Activated T-helper 1 cell treated with anti-CD3 and anti-CD28 coated beads, Interleukin-2, amount 50 U/mL, for 16 hours (primary cell): ENCODE measurements around the gene WDR62.
"Not testable (repeated sequence)": the region's sequence is repeated elsewhere in the genome, so short reads cannot be mapped to it uniquely, and the experiment has no call there.

Experiments used
- DNase-seq, 2 donors: peaks; one replicate each; pipeline ENCODE4 v3.0.0-alpha.2; 2020; ENCODE audit warnings: low read depth in 1 of 2, low spot score in 1 of 2

Gene WDR62

GRCh38 chr19:36032251-36033104 lies 22.2 kb upstream of the WDR62 start, which contains the start of gene CLIP3:
TSS of gene CLIP3 (minus strand) at chr19:36032873. CDS start at chr19:36032357, 516 bp downstream.
- DNase-seq, result peak in 1 of 2 donors; percentile 33

- no peak for DNase-seq
Measured at GRCh38 chr19:36040495-36040894, 14.2 kb upstream of the WDR62 start.

- not testable (repeated sequence) for DNase-seq
Measured at GRCh38 chr19:36041092-36041491, 13.6 kb upstream of the WDR62 start.

GRCh38 chr19:36041831-36042230 lies 12.9 kb upstream of the WDR62 start:
- no peak for DNase-seq

GRCh38 chr19:36043952-36044351 lies 10.7 kb upstream of the WDR62 start:
- no peak for DNase-seq

GRCh38 chr19:36046443-36047050 lies 8.2 kb upstream of the WDR62 start:
- no peak for DNase-seq

- no peak for DNase-seq
Measured at GRCh38 chr19:36047835-36048234, 6.9 kb upstream of the WDR62 start.

- no peak for DNase-seq
Measured at GRCh38 chr19:36049080-36049698, 5.5 kb upstream of the WDR62 start.

- no peak for DNase-seq
Measured at GRCh38 chr19:36051236-36051635, 3.5 kb upstream of the WDR62 start.

- DNase-seq, result no peak
Measured at GRCh38 chr19:36051637-36052036, 3.1 kb upstream of the WDR62 start.

GRCh38 chr19:36054119-36054732 lies 471 bp upstream of the WDR62 start, which contains the start of gene THAP8:
TSS of gene THAP8 (minus strand) at chr19:36054285. CDS start at chr19:36054217, 68 bp downstream.
- peak; percentile 99 for DNase-seq

- DNase-seq, result no peak
Measured at GRCh38 chr19:36058481-36059179, 3.9 kb downstream of the WDR62 start.

- DNase-seq, result no peak
Measured at GRCh38 chr19:36059180-36059910, 4.6 kb downstream of the WDR62 start.

- DNase-seq, result no peak
Measured at GRCh38 chr19:36060430-36060829, 5.7 kb downstream of the WDR62 start.

GRCh38 chr19:36061367-36061766 lies 6.7 kb downstream of the WDR62 start:
- DNase-seq, result no peak

GRCh38 chr19:36064826-36065225 lies 10.1 kb downstream of the WDR62 start:
- DNase-seq, result no peak

- no peak for DNase-seq
Measured at GRCh38 chr19:36067681-36068080, 13.0 kb downstream of the WDR62 start.

- not testable (repeated sequence) for DNase-seq
Measured at GRCh38 chr19:36068810-36069499, 14.3 kb downstream of the WDR62 start.

- DNase-seq, result no peak
Measured at GRCh38 chr19:36072081-36072480, 17.4 kb downstream of the WDR62 start.
